Caco-2 (cell line): ENCODE results near the gene OIP5. TPM values are rescaled to one million over a fixed set of nuclear protein-coding genes. Genes with fewer than 3 reads are reported as not detected.

Experiments used
- BruUV-seq: library from RNA; stranded (reverse); fragments of 400-500 nt; replicated peaks from 2 replicates; lab custom pipeline; 2021; lab: Mats Ljungman, UMichigan
- CTCF ChIA-PET: fragments of 300-600 bp; sonication (Branson Sonifier 250); formaldehyde crosslinking; loops from one replicate; lab custom pipeline; 2022; ENCODE audit warnings: antibody characterized with exemption; lab: Charles Lee
- POLR2A ChIA-PET: fragments of 300-600 bp; sonication (Branson Sonifier 250); formaldehyde crosslinking; loops from one replicate; lab custom pipeline; 2022; ENCODE audit warnings: antibody characterized with exemption; lab: Charles Lee
- DNase-seq, 2 experiments: peaks; one replicate each; pipeline versions ENCODE4 v3.0.0 to v3.0.0-alpha.2; 2020 to 2022
- H3K27me3 ChIP-seq: replicated peaks from 2 replicates; pipeline ENCODE4 v1.6.0; 2011; ENCODE audit warnings: low read length; ENCODE audit not compliant: control insufficient read depth, insufficient read depth
- H3K36me3 ChIP-seq: 2 replicates; pipeline ENCODE4 v1.5.1; 2011; ENCODE audit warnings: low read length; ENCODE audit not compliant: control insufficient read depth, insufficient read depth
- H3K4me1 ChIP-seq: fragments of 250-450 bp; sonication (Bioruptor Pico); 2 replicates; pipeline ENCODE4 v1.5.1; 2020; ENCODE audit warnings: mild to moderate bottlenecking
- H3K4me3 ChIP-seq: 2 replicates; pipeline ENCODE4 v1.5.1; 2011; ENCODE audit warnings: low read depth, mild to moderate bottlenecking, control low read depth, low read length
- H3K9me3 ChIP-seq: fragments of 250-450 bp; sonication (Bioruptor Pico); 2 replicates; pipeline ENCODE4 v1.5.1; 2020; ENCODE audit warnings: mild to moderate bottlenecking, moderate library complexity
- H3K27ac Mint-ChIP-seq: one replicate; pipeline ENCODE4 v1.8.0; 2022; ENCODE audit warnings: mixed read lengths; ENCODE audit not compliant: unreplicated experiment
- H3K27me3 Mint-ChIP-seq: one replicate; pipeline ENCODE4 v1.8.0; 2022; ENCODE audit warnings: mixed read lengths; ENCODE audit not compliant: insufficient read depth, unreplicated experiment
- H3K36me3 Mint-ChIP-seq: one replicate; pipeline ENCODE4 v1.8.0; 2022; ENCODE audit warnings: mild to moderate bottlenecking, mixed read lengths; ENCODE audit not compliant: insufficient read depth, unreplicated experiment
- H3K4me1 Mint-ChIP-seq: one replicate; pipeline ENCODE4 v1.8.0; 2022; ENCODE audit warnings: low read depth, mixed read lengths; ENCODE audit not compliant: unreplicated experiment
- H3K4me3 Mint-ChIP-seq: one replicate; pipeline ENCODE4 v1.8.0; 2022; ENCODE audit warnings: mild to moderate bottlenecking, moderate library complexity, mixed read lengths; ENCODE audit not compliant: unreplicated experiment
- H3K9me3 Mint-ChIP-seq: one replicate; pipeline ENCODE4 v1.8.0; 2022; ENCODE audit warnings: mixed read lengths; ENCODE audit not compliant: unreplicated experiment
- intact Hi-C: fragments of 100-400 bp; cut with micrococcal nuclease; formaldehyde crosslinking; loops from one replicate; pipeline ENCODE4 v1.10.0; 2022; ENCODE audit not compliant: unreplicated experiment
- total RNA-seq: library from RNA; stranded (reverse); gene quantifications from 2 replicates; pipeline ENCODE4 v1.2.3, GENCODE V29; 2022
- TF ChIP-seq, protein P1 (sequence below), 2 experiments: fragments of 200-600 bp in 1 of 2; IDR thresholded peaks; 1 replicate in 1 of 2; 2 replicates in 1 of 2; pipeline versions ENCODE4 v1.5.1 to v1.8.0; 2011 to 2022; ENCODE audit warnings: antibody characterized with exemption in 1 of 2, control low read depth in 1 of 2, inconsistent platforms in 1 of 2, low read depth in 1 of 2, low read length in 1 of 2, mild to moderate bottlenecking in 1 of 2, moderate library complexity in 1 of 2; ENCODE audit not compliant: insufficient read depth in 1 of 2, severe bottlenecking in 1 of 2, unreplicated experiment in 1 of 2

OIP5 gene
- total RNA-seq, 1 experiment from 2014 or later = 26.4 TPM

- TF ChIP-seq, protein P1, sequence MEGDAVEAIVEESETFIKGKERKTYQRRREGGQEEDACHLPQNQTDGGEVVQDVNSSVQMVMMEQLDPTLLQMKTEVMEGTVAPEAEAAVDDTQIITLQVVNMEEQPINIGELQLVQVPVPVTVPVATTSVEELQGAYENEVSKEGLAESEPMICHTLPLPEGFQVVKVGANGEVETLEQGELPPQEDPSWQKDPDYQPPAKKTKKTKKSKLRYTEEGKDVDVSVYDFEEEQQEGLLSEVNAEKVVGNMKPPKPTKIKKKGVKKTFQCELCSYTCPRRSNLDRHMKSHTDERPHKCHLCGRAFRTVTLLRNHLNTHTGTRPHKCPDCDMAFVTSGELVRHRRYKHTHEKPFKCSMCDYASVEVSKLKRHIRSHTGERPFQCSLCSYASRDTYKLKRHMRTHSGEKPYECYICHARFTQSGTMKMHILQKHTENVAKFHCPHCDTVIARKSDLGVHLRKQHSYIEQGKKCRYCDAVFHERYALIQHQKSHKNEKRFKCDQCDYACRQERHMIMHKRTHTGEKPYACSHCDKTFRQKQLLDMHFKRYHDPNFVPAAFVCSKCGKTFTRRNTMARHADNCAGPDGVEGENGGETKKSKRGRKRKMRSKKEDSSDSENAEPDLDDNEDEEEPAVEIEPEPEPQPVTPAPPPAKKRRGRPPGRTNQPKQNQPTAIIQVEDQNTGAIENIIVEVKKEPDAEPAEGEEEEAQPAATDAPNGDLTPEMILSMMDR (IDR thresholded peaks at IDR 0.05; ENCODE audit: insufficient read depth in 1 of 2, low read depth in 1 of 2, low read length in 1 of 2, severe bottlenecking in 1 of 2, unreplicated experiment in 1 of 2) = no peak
- Histone ChIP-seq H3K4me1 (no peaks in the 10 kb centered on the region), H3K27me3 (no peaks in the 10 kb centered on the region), H3K9me3 (no peaks in the 10 kb centered on the region), H3K4me3 (no peak overlapping the region), H3K36me3 (no peaks in the 10 kb centered on the region)
- no peak overlapping the region for H3K27ac Mint-ChIP-seq
- H3K4me1 Mint-ChIP-seq = no peaks in the 10 kb centered on the region
- H3K9me3 Mint-ChIP-seq = no peaks in the 10 kb centered on the region
- H3K27me3 Mint-ChIP-seq = no peaks in the 10 kb centered on the region
- POLR2A ChIA-PET = no interaction called here
- H3K36me3 Mint-ChIP-seq = peaks cover 54% of the 10 kb centered on the region
- no peak overlapping the region for H3K4me3 Mint-ChIP-seq
- intact Hi-C loops = no loop called here
- CTCF ChIA-PET = no interaction called here
- no peak for DNase-seq
- no TSS peak for BruUV-seq
Observed at GRCh38 chr15:41291065-41291631, 41.2 kb downstream of the OIP5 start.

- Histone ChIP-seq H3K27me3 (no peaks in the 10 kb centered on the region), H3K4me3 (no peak overlapping the region), H3K4me1 (0 out of 2 replicates have a peak, but pooled peaks cover 3% of the 10 kb centered on the region), H3K9me3 (no peaks in the 10 kb centered on the region), H3K36me3 (no peaks in the 10 kb centered on the region)
- peaks cover 66% of the 10 kb centered on the region for H3K36me3 Mint-ChIP-seq
- ChIA-PET CTCF (interaction anchor here (0.5 kb wide), 1 partner anchor 55 kb away, joined by 6 read pairs; no protein-coding TSS in a partner anchor), POLR2A (no interaction called here)
- no peak overlapping the region for H3K4me3 Mint-ChIP-seq
- intact Hi-C loops = no loop called here
- no peaks in the 10 kb centered on the region for H3K27me3 Mint-ChIP-seq
- no peaks in the 10 kb centered on the region for H3K9me3 Mint-ChIP-seq
- no TSS peak for BruUV-seq
- no peak overlapping the region for H3K27ac Mint-ChIP-seq
- TF ChIP-seq, protein P1 (IDR thresholded peaks at IDR 0.05; ENCODE audit: insufficient read depth in 1 of 2, low read depth in 1 of 2, low read length in 1 of 2, severe bottlenecking in 1 of 2, unreplicated experiment in 1 of 2) = no peak
- peaks cover 6% of the 10 kb centered on the region for H3K4me1 Mint-ChIP-seq
- no peak for DNase-seq
Observed at GRCh38 chr15:41289953-41290352, 42.4 kb downstream of the OIP5 start.

- TF ChIP-seq, protein P1 (IDR thresholded peaks at IDR 0.05; ENCODE audit: insufficient read depth in 1 of 2, low read depth in 1 of 2, low read length in 1 of 2, severe bottlenecking in 1 of 2, unreplicated experiment in 1 of 2) = no peak
- Mint-ChIP-seq H3K36me3 (peaks cover 69% of the 10 kb centered on the region), H3K9me3 (no peaks in the 10 kb centered on the region), H3K4me1 (peaks cover 7% of the 10 kb centered on the region), H3K4me3 (no peak overlapping the region), H3K27me3 (no peaks in the 10 kb centered on the region), H3K27ac (no peak overlapping the region)
- Histone ChIP-seq H3K9me3 (no peaks in the 10 kb centered on the region), H3K27me3 (no peaks in the 10 kb centered on the region), H3K4me3 (no peak overlapping the region), H3K36me3 (no peaks in the 10 kb centered on the region), H3K4me1 (0 out of 2 replicates have a peak, but pooled peaks cover 5% of the 10 kb centered on the region)
- BruUV-seq = no TSS peak
- intact Hi-C loops = no loop called here
- CTCF ChIA-PET = no interaction called here
- DNase-seq = no peak
- POLR2A ChIA-PET = no interaction called here
Observed at GRCh38 chr15:41288464-41288863, 43.9 kb downstream of the OIP5 start.
